Muscle layer of duodenum (tissue), 2 donors: ENCODE measurements around the gene PTPRU.
A peak's percentile ranks its signal among the peaks of the same experiment; 100 is the strongest.

Source experiments
- H3K27ac ChIP-seq: one replicate; pipeline ENCODE4 v1.7.0; 2013; ENCODE audit warnings: mild to moderate bottlenecking, low read length
- H3K27me3 ChIP-seq: one replicate; pipeline ENCODE4 v1.7.0; 2013; ENCODE audit warnings: low read depth, mild to moderate bottlenecking, control low read depth, low read length
- H3K36me3 ChIP-seq, 2 donors: one replicate each; pipeline ENCODE4 v1.7.0; 2013; ENCODE audit warnings: low read length in 2 of 2, control low read depth in 1 of 2, mild to moderate bottlenecking in 1 of 2; ENCODE audit not compliant: insufficient read depth in 2 of 2, control insufficient read depth in 1 of 2
- H3K4me1 ChIP-seq, 2 donors: one replicate each; pipeline ENCODE4 v1.7.0; 2013; ENCODE audit warnings: low read length in 2 of 2, mild to moderate bottlenecking in 2 of 2, control low read depth in 1 of 2, moderate library complexity in 1 of 2; ENCODE audit not compliant: insufficient read depth in 2 of 2, control insufficient read depth in 1 of 2
- H3K4me3 ChIP-seq, 2 donors: one replicate each; pipeline ENCODE4 v1.7.0; 2013; ENCODE audit warnings: low read length in 2 of 2, low read depth in 1 of 2, mild to moderate bottlenecking in 1 of 2
- H3K9me3 ChIP-seq, 2 donors: one replicate each; pipeline ENCODE4 v1.7.0; 2013; ENCODE audit warnings: low read length in 2 of 2, control low read depth in 1 of 2, mild to moderate bottlenecking in 1 of 2; ENCODE audit not compliant: control insufficient read depth in 1 of 2
- donor health status: healthy.

Gene PTPRU

GRCh38 chr1:29235955-29236711 is at the start of gene PTPRU:
TSS of gene PTPRU (plus strand) at chr1:29236522. CDS start at chr1:29236645, 123 bp downstream.
- peak within 1 kb of the TSS; percentile 77 to 79 for H3K4me3 ChIP-seq
- H3K27ac ChIP-seq = no peak within 1 kb of the TSS
- peaks cover 17% of the 10 kb centered on the region for H3K27me3 ChIP-seq
- peaks cover 5 to 21% of the 10 kb centered on the region in 2 donors for H3K4me1 ChIP-seq
- H3K36me3 ChIP-seq = no peaks in the 10 kb centered on the region
- H3K9me3 ChIP-seq = no peaks in the 10 kb centered on the region

- H3K9me3 ChIP-seq = no peaks in the 10 kb centered on the region
- H3K27ac ChIP-seq = no peak overlapping the region
- H3K4me3 ChIP-seq = no peak overlapping the region
- H3K4me1 ChIP-seq = no peaks in the 10 kb centered on the region
- H3K36me3 ChIP-seq = peaks cover 0 to under 1% of the 10 kb centered on the region in 2 donors
- no peaks in the 10 kb centered on the region for H3K27me3 ChIP-seq
Observed at GRCh38 chr1:29186707-29187106, 49.6 kb upstream of the PTPRU start.

GRCh38 chr1:29190718-29191117 is 45.6 kb upstream of the PTPRU start:
- Histone ChIP-seq H3K27me3 (no peaks in the 10 kb centered on the region), H3K4me3 (no peak overlapping the region), H3K36me3 (peaks cover 0 to 26% of the 10 kb centered on the region in 2 donors), H3K4me1 (no peaks in the 10 kb centered on the region), H3K9me3 (no peaks in the 10 kb centered on the region), H3K27ac (no peak overlapping the region)

- H3K36me3 ChIP-seq = peaks cover 0 to 29% of the 10 kb centered on the region in 2 donors
- H3K4me1 ChIP-seq = peaks cover 0 to 3% of the 10 kb centered on the region in 2 donors
Observed at GRCh38 chr1:29193879-29194455, 42.4 kb upstream of the PTPRU start.

GRCh38 chr1:29195881-29196291 is 40.4 kb upstream of the PTPRU start:
- Histone ChIP-seq H3K27me3 (no peaks in the 10 kb centered on the region), H3K4me3 (no peak overlapping the region), H3K4me1 (peaks cover 0 to 3% of the 10 kb centered on the region in 2 donors), H3K27ac (no peak overlapping the region), H3K9me3 (no peaks in the 10 kb centered on the region), H3K36me3 (peaks cover 9 to 40% of the 10 kb centered on the region in 2 donors)

More at GRCh38 chr1:29193879-29194455, 42.4 kb upstream of the PTPRU start:
- no peaks in the 10 kb centered on the region for H3K27me3 ChIP-seq
- H3K27ac ChIP-seq = no peak overlapping the region
- H3K4me3 ChIP-seq = no peak overlapping the region
- H3K9me3 ChIP-seq = no peaks in the 10 kb centered on the region

- peaks cover 11 to 48% of the 10 kb centered on the region in 2 donors for H3K36me3 ChIP-seq
Observed at GRCh38 chr1:29196863-29197589, 39.3 kb upstream of the PTPRU start.

GRCh38 chr1:29197590-29197924 is 38.8 kb upstream of the PTPRU start:
- no peak overlapping the region for H3K27ac ChIP-seq
- no peak overlapping the region for H3K4me3 ChIP-seq
- no peaks in the 10 kb centered on the region for H3K27me3 ChIP-seq
- no peaks in the 10 kb centered on the region for H3K9me3 ChIP-seq
- peaks cover 4 to 7% of the 10 kb centered on the region in 2 donors for H3K4me1 ChIP-seq
- peaks cover 11 to 48% of the 10 kb centered on the region in 2 donors for H3K36me3 ChIP-seq

More at GRCh38 chr1:29196863-29197589, 39.3 kb upstream of the PTPRU start:
- Histone ChIP-seq H3K27ac (no peak overlapping the region), H3K4me3 (no peak overlapping the region), H3K9me3 (no peaks in the 10 kb centered on the region), H3K4me1 (peaks cover 0 to 3% of the 10 kb centered on the region in 2 donors), H3K27me3 (no peaks in the 10 kb centered on the region)

- peaks cover 11 to 46% of the 10 kb centered on the region in 2 donors for H3K36me3 ChIP-seq
- H3K9me3 ChIP-seq = no peaks in the 10 kb centered on the region
- H3K4me1 ChIP-seq = peaks cover 6 to 10% of the 10 kb centered on the region in 2 donors
- no peak overlapping the region for H3K4me3 ChIP-seq
- no peak overlapping the region for H3K27ac ChIP-seq
- no peaks in the 10 kb centered on the region for H3K27me3 ChIP-seq
Observed at GRCh38 chr1:29197993-29198392, 38.3 kb upstream of the PTPRU start.

GRCh38 chr1:29200906-29201594 is 35.3 kb upstream of the PTPRU start:
- Histone ChIP-seq H3K4me3 (no peak overlapping the region), H3K9me3 (no peaks in the 10 kb centered on the region), H3K36me3 (peaks cover 19 to 30% of the 10 kb centered on the region in 2 donors), H3K27ac (no peak overlapping the region), H3K4me1 (peaks cover 6 to 10% of the 10 kb centered on the region in 2 donors), H3K27me3 (no peaks in the 10 kb centered on the region)

GRCh38 chr1:29201595-29202051 is 34.7 kb upstream of the PTPRU start:
- H3K4me1 ChIP-seq = peaks cover 6 to 10% of the 10 kb centered on the region in 2 donors

GRCh38 chr1:29202053-29202452 is 34.3 kb upstream of the PTPRU start:
- Histone ChIP-seq H3K27ac (peak overlapping the region; percentile 86), H3K9me3 (no peaks in the 10 kb centered on the region), H3K27me3 (no peaks in the 10 kb centered on the region), H3K4me3 (no peak overlapping the region), H3K4me1 (peaks cover 6 to 10% of the 10 kb centered on the region in 2 donors), H3K36me3 (peaks cover 26 to 40% of the 10 kb centered on the region in 2 donors)

More at GRCh38 chr1:29201595-29202051, 34.7 kb upstream of the PTPRU start:
- no peaks in the 10 kb centered on the region for H3K9me3 ChIP-seq
- no peaks in the 10 kb centered on the region for H3K27me3 ChIP-seq
- H3K27ac ChIP-seq = peak overlapping the region; percentile 86
- no peak overlapping the region for H3K4me3 ChIP-seq
- H3K36me3 ChIP-seq = peaks cover 25 to 35% of the 10 kb centered on the region in 2 donors
